Measurements from ENCODE around the gene NAA60. TPM values are rescaled to one million over a fixed set of nuclear protein-coding genes. Genes with fewer than 3 reads are reported as not detected.

NAA60 gene
- total and polyA plus RNA-seq, 9 of the 15 experiments (the other 6 are each of a cell fraction or from before 2014, with no cell fraction given) = 2.1 to 49.4 (median 10.3) TPM

GRCh38 chr16:3408561-3409197 lies 34.8 kb upstream of the NAA60 start:
- Histone ChIP-seq H3K4me1 (replicated peaks in 1 of 2; ENCODE audit: control insufficient read depth in 2 of 2, insufficient read depth in 2 of 2, low read length in 2 of 2) (peaks cover 0 to under 1% of the 10 kb centered on the region in 2 experiments; a peak in 1 of 5 replicates), H3K4me3 (no peak overlapping the region), H3K27me3 (ENCODE audit: control insufficient read depth in 2 of 2, insufficient read depth in 2 of 2, low read length in 2 of 2) (no peaks in the 10 kb centered on the region), H3K9ac (ENCODE audit: insufficient read depth in 1 of 2, low read depth in 2 of 2, low read length in 2 of 2) (no peak overlapping the region), H3K79me2 (ENCODE audit: control insufficient read depth, insufficient read depth, low read length) (peaks cover under 1% of the 10 kb centered on the region; the same call in 1 of the 3 replicates), H3K4me2 (ENCODE audit: insufficient read depth, low read length) (no peak overlapping the region), H3K27ac (ENCODE audit: extremely low read depth, low read depth, low read length) (no peak overlapping the region), H2AFZ (ENCODE audit: low read depth, low read length) (no peak overlapping the region), H3K9me3 (replicated peaks; ENCODE audit: control insufficient read depth, insufficient read depth, low read depth, low read length) (peaks cover 33% of the 10 kb centered on the region), H3K9me1 (ENCODE audit: control insufficient read depth, insufficient read depth, low read length) (no peaks in the 10 kb centered on the region), H4K20me1 (replicated peaks; ENCODE audit: control insufficient read depth, insufficient read depth, low read length) (no peaks in the 10 kb centered on the region), H3K36me3 (ENCODE audit: control insufficient read depth, insufficient read depth, low read length) (peaks cover 41% of the 10 kb centered on the region)
- FAIRE-seq = no peak
- ChIA-PET POLR2A (no interaction called here), CTCF (ENCODE audit: low intra/inter-chr PET ratio) (no interaction called here)
- DNase-seq (ENCODE audit: extremely low read depth in 1 of 4, low spot score in 3 of 4) = no peak
- in situ Hi-C loops (cut with MboI) (loop anchor here (5.0 kb wide), 1 partner anchor 84 kb away; no protein-coding TSS in a partner anchor), intact Hi-C loops (cut with micrococcal nuclease) (loop anchor here (10.0 kb wide), 1 partner anchor 104 kb away; the partner anchor contains the start of genes TIGD7 and ZNF75A)
- BruUV-seq (replicated peaks) = no TSS peak
- WGBS (ENCODE audit: insufficient coverage, low coverage, missing lambda C conversion rate) = 87% methylated on average over 11 of the region's 12 CpGs
- ATAC-seq = no peak
- TF ChIP-seq ZNF316 (IDR thresholded peaks at IDR 0.05) (peak; percentile 38; the same call in 1 of the 2 replicates), MTA3 (IDR thresholded peaks at IDR 0.05; ENCODE audit: borderline replicate concordance) (peak; percentile 68; the same call in 1 of the 2 replicates), ZNF398 (CRISPR knock-in tag; IDR thresholded peaks at IDR 0.05) (no peak), PURB (CRISPR knock-in tag; IDR thresholded peaks at IDR 0.05; ENCODE audit: low read depth) (no peak), MLLT1 (IDR thresholded peaks at IDR 0.05) (0 out of 4 replicates have a peak, but pooled peaks of 1 of the 2 experiments have one; percentile 28), THRB (CRISPR knock-in tag; conservative IDR thresholded peaks at IDR 0.05) (no peak), ZFPM2 (CRISPR knock-in tag; IDR thresholded peaks at IDR 0.05) (no peak), GTF2A2 (tag; IDR thresholded peaks at IDR 0.05) (no peak), CBX8 (IDR thresholded peaks at IDR 0.05; ENCODE audit: borderline replicate concordance, extremely low read depth, low read depth, low read length, poor library complexity, severe bottlenecking) (no peak), MAFG (tag; conservative IDR thresholded peaks at IDR 0.05) (peak; percentile 29; the same call in 1 of the 2 replicates), L3MBTL2 (IDR thresholded peaks at IDR 0.05) (no peak), MBD2 (IDR thresholded peaks at IDR 0.05; ENCODE audit: borderline replicate concordance, low read depth) (no peak), HNRNPLL (IDR thresholded peaks at IDR 0.05; ENCODE audit: low read depth, low read length, poor library complexity, severe bottlenecking) (no peak)
